H1 (cell line): ENCODE data around the gene BCKDHB. TPM values are rescaled to one million over a fixed set of nuclear protein-coding genes. Genes with fewer than 3 reads are reported as not detected.

Source experiments
- CBX5 ChIP-seq: fragments of 300-800, 300-1000 bp; sonication (generic); IDR thresholded peaks from 2 replicates; pipeline ENCODE4 v1.7.1; 2016; ENCODE audit warnings: antibody characterized with exemption, low read length, low read depth
- CHD7 ChIP-seq: fragments of 300-600 bp; sonication (generic); IDR thresholded peaks from 2 replicates; pipeline ENCODE4 v1.7.1; 2012; ENCODE audit warnings: low read length, moderate library complexity, mild to moderate bottlenecking, inconsistent platforms; ENCODE audit not compliant: insufficient replicate concordance
- E2F6 ChIP-seq: IDR thresholded peaks from 2 replicates; pipeline ENCODE4 v1.6.1; 2012; ENCODE audit warnings: inconsistent platforms
- KDM1A ChIP-seq: fragments of 200-600, 300-600 bp; sonication (generic); IDR thresholded peaks from 2 replicates; pipeline ENCODE4 v1.7.1; 2016; ENCODE audit warnings: mild to moderate bottlenecking, low read length, borderline replicate concordance
- POU5F1 ChIP-seq: IDR thresholded peaks from 2 replicates; pipeline ENCODE4 v1.6.1; 2011; ENCODE audit warnings: low read depth, mild to moderate bottlenecking, low read length, moderate library complexity
- polyA plus RNA-seq, 7 experiments: library from polyadenylated mRNA; depleted of rRNA in 3 of 7; stranded (reverse) in 5 of 7; unstranded in 2 of 7; fragments of >200 nt in 5 of 7; fragments of 200-250 nt in 2 of 7; gene quantifications; 1 replicate in 5 of 7; 2 replicates in 1 of 7; 4 replicates in 1 of 7; pipeline versions ENCODE4 v1.2.1 to v1.2.3, GENCODE V29; 2011 to 2013; ENCODE audit warnings: missing spikeins in 2 of 7, mixed read lengths in 2 of 7
- total RNA-seq: library from RNA; stranded (reverse); fragmentation: NEBNext Ultra II Directional; extraction: Animal tissue kit (Norgen Biotek cat#: 25700); gene quantifications from 2 replicates; pipeline ENCODE4 v1.2.1, GENCODE V29; 2021

Gene BCKDHB
- total and polyA plus RNA-seq, 2 of the 8 experiments (the other 6 are each of a cell fraction or from before 2014, with no cell fraction given) = 22.1 to 30.8 TPM

GRCh38 chr6:80357674-80358073 is 251.2 kb downstream of the BCKDHB start (continued):
- TF ChIP-seq CHD7 (no peak), E2F6 (no peak), CBX5 (no peak), POU5F1 (no peak), KDM1A (no peak)
